ENCODE results near the gene DNAJB8.

DNAJB8 gene

DNA sequence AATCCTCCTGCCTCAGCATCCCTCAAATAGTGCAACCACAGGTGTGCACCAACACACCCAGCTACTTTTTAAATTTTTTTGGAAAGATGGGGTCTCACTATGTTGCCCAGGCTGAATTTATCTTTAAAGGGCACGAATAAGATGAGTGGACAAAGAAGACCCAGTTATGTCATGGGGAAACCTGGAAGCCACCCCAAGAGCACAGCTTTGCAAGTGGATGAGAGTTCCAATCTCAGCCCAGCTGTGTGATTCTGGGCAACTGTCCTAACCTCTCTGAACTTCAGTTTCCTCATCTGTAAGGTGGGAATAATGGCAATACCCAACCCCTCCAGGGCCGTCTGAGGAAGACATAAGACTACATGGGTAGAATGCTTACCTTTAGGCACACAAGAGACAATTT is 32.2 kb downstream of the DNAJB8 start:
- no peaks in the 10 kb centered on the region for H3K36me3 ChIP-seq (ENCODE audit: insufficient read depth, low read length)
- TF ChIP-seq EZH2 (IDR thresholded peaks at IDR 0.05) (no peak), POLR2AphosphoS5 (IDR thresholded peaks at IDR 0.05; ENCODE audit: borderline replicate concordance, low read depth, low read length) (no peak), FOXP2 (optimal IDR thresholded peaks at IDR 0.05; ENCODE audit: control extremely low read depth, extremely low read length, insufficient read depth) (no peak)
- H3K27ac ChIP-seq = no peak overlapping the region
- no peaks in the 10 kb centered on the region for H3K9me3 ChIP-seq (ENCODE audit: low read depth, low read length)
- no peak for DNase-seq (ENCODE audit: low read depth, low spot score)
- no peak overlapping the region for H3K4me3 ChIP-seq
- no peak overlapping the region for H3K9ac ChIP-seq (ENCODE audit: insufficient read length)

DNA sequence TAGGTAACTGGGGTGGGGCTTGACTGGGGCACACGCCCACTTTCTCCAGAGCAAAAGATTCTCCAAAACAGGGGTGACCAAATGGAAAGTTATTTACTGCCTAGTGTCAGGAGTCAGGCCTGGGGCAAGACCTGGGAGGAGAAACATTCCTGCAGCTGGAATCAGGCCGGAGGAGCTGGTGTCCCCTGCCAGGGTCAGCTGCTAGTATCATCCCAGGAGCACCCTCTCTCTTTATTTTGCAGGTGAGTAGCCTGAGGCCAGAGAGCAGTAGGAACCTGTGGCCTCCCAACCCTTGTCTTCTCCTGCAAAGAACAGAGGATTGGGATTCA is 32.9 kb downstream of the DNAJB8 start:
- TF ChIP-seq EZH2 (IDR thresholded peaks at IDR 0.05) (no peak), POLR2AphosphoS5 (IDR thresholded peaks at IDR 0.05; ENCODE audit: borderline replicate concordance, low read depth, low read length) (no peak), FOXP2 (optimal IDR thresholded peaks at IDR 0.05; ENCODE audit: control extremely low read depth, extremely low read length, insufficient read depth) (no peak)

DNA sequence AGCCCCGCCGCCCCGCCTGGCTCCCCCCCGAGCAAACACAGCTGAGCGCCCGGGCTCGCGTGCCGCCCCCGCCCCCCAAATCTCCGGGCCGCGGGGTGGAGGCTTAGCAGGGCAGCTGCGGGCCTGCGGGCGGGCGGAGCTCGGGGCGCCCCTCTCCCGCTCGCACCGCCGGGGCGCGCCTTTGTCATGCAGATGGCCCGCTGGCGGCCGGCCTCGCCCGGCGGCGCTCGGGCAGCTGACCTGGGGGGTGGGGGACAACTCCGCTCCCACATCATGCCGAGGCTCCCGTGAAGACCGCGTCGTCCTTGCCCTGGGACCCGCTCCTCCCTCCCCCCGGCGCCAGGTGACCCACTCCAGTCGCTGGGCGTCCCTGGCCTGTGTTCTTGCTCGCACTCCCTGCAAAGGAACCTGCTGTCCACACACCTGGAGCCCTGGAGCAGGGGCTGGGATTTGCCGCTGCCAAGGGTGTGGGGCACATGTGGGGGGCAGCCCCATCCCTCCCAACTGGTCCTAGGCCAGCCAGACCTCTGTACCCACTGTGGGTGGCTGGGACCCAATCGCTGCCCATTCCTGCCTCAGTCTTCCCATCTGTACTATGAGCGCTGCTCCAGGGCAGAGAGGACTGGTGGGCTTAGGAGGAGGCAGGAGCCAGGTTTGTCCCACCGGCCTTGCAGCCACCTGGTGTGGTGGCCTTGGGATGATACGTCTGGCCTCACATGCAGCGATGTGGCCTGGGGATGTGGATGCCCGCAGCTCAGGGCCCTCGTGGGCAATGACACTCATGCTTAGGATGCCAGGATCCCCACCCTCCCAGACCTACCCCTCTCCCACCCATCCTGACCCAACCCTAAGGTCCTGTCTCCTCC is 33.5 kb downstream of the DNAJB8 start:
- H3K9ac ChIP-seq (ENCODE audit: insufficient read length) = no peak overlapping the region
- no peak overlapping the region for H3K4me3 ChIP-seq
- no peak for DNase-seq (ENCODE audit: low read depth, low spot score)
- no peak for TF ChIP-seq POLR2AphosphoS5 (IDR thresholded peaks at IDR 0.05; ENCODE audit: borderline replicate concordance, low read depth, low read length)
- TF ChIP-seq EZH2 (IDR thresholded peaks at IDR 0.05) = no peak
- no peak for TF ChIP-seq FOXP2 (optimal IDR thresholded peaks at IDR 0.05; ENCODE audit: control extremely low read depth, extremely low read length, insufficient read depth)
- H3K36me3 ChIP-seq (ENCODE audit: insufficient read depth, low read length) = no peaks in the 10 kb centered on the region
- no peak overlapping the region for H3K27ac ChIP-seq
- no peaks in the 10 kb centered on the region for H3K9me3 ChIP-seq (ENCODE audit: low read depth, low read length)

More for the DNA sequence above, 32.9 kb downstream of the DNAJB8 start:
- Histone ChIP-seq H3K9ac (ENCODE audit: insufficient read length) (no peak overlapping the region), H3K9me3 (ENCODE audit: low read depth, low read length) (no peaks in the 10 kb centered on the region), H3K36me3 (ENCODE audit: insufficient read depth, low read length) (no peaks in the 10 kb centered on the region), H3K4me3 (no peak overlapping the region), H3K27ac (no peak overlapping the region)
- DNase-seq (ENCODE audit: low read depth, low spot score) = no peak

DNA sequence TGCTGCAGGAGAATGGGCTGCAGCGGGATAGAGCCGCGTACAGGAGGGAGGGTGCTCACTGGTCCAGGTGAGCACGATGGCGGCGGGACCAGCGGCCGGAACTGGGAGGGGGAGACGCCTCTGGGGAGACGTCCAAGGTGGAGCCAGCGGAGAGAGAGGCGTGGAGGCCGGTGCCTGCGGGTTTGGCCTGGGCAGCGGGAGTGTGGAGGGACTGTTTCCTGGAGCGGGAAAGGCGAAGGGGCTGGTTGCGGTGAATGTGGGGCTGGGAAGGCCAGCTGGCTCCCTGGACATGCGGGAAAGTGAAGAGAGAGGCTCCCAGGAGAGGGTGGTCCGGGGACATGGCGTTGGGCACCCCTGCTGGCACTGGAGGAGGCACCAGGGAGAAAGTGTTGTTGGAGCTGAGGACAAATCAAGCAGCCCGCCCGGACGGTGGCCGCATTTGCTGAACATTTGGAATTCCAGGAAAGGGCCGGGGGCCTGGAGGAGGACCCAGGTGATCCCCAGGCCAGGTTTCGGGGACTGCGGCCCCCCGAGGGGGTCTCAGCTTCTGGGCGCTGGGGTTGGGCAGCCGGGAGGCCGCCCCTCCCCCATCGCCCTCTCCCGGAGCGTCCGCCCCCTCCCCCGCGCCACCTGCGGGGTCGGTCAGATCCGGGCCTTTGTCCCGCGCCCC is 34.3 kb downstream of the DNAJB8 start:
- Histone ChIP-seq H3K36me3 (ENCODE audit: insufficient read depth, low read length) (no peaks in the 10 kb centered on the region), H3K27ac (no peak overlapping the region), H3K4me3 (no peak overlapping the region), H3K9me3 (ENCODE audit: low read depth, low read length) (no peaks in the 10 kb centered on the region), H3K9ac (ENCODE audit: insufficient read length) (no peak overlapping the region)
- DNase-seq (ENCODE audit: low read depth, low spot score) = no peak
- TF ChIP-seq EZH2 (IDR thresholded peaks at IDR 0.05) (no peak), FOXP2 (optimal IDR thresholded peaks at IDR 0.05; ENCODE audit: control extremely low read depth, extremely low read length, insufficient read depth) (no peak), POLR2AphosphoS5 (IDR thresholded peaks at IDR 0.05; ENCODE audit: borderline replicate concordance, low read depth, low read length) (no peak)

DNA sequence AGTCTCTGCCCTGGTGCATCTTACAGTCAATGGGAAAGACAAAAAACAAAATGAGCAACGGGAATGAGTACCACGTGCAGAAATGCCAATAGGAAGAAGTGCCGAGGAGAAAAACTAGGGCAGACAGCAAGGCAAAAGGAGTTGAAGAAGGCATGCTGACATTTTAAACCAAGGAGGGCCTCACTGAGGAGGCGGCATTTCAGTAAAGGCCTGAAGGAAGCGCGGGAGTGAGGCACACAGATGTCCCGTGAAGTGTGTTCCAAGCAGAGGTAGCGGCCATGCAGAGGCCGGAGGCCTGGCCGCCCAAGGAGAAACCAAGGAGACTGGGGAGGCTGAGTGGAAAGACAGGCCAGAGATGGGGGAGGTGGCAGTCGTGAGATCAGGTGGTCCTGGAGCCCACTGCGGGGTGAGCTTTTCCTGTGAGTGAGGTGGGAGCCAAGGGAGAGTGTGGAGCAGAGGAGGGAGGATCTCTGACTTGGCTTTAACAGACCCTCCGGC is 34.8 kb downstream of the DNAJB8 start:
- no peak overlapping the region for H3K4me3 ChIP-seq
- no peak overlapping the region for H3K9ac ChIP-seq (ENCODE audit: insufficient read length)
- H3K36me3 ChIP-seq (ENCODE audit: insufficient read depth, low read length) = no peaks in the 10 kb centered on the region

DNA sequence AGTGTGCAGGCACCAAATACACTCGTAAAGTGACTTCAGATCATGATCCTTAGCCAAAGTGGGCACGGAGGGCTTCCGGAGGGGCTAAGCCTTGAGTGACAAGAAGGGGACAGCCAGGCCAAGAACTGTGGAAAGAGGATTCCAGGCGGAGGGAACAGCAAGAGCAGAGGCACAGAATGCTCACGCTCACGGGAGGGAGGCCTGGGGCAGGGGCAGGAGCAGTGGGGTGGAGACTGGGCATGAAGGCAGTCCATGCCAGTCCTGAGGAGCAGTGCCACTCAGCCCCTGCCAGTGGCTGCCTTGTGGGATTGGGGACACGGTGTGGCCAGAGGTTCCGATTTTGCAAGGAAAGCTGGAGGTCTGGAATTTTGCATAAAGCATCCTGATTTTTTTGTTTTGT is 36.0 kb downstream of the DNAJB8 start:
- no peak for DNase-seq (ENCODE audit: low read depth, low spot score)
- Histone ChIP-seq H3K9ac (ENCODE audit: insufficient read length) (no peak overlapping the region), H3K36me3 (ENCODE audit: insufficient read depth, low read length) (no peaks in the 10 kb centered on the region), H3K4me3 (no peak overlapping the region), H3K9me3 (ENCODE audit: low read depth, low read length) (no peaks in the 10 kb centered on the region), H3K27ac (no peak overlapping the region)
- no peak for TF ChIP-seq FOXP2 (optimal IDR thresholded peaks at IDR 0.05; ENCODE audit: control extremely low read depth, extremely low read length, insufficient read depth)
- no peak for TF ChIP-seq POLR2AphosphoS5 (IDR thresholded peaks at IDR 0.05; ENCODE audit: borderline replicate concordance, low read depth, low read length)
- no peak for TF ChIP-seq EZH2 (IDR thresholded peaks at IDR 0.05)

More for the DNA sequence above, 34.8 kb downstream of the DNAJB8 start:
- H3K9me3 ChIP-seq (ENCODE audit: low read depth, low read length) = no peaks in the 10 kb centered on the region
- H3K27ac ChIP-seq = no peak overlapping the region
- TF ChIP-seq FOXP2 (optimal IDR thresholded peaks at IDR 0.05; ENCODE audit: control extremely low read depth, extremely low read length, insufficient read depth) (no peak), EZH2 (IDR thresholded peaks at IDR 0.05) (no peak), POLR2AphosphoS5 (IDR thresholded peaks at IDR 0.05; ENCODE audit: borderline replicate concordance, low read depth, low read length) (no peak)
- DNase-seq (ENCODE audit: low read depth, low spot score) = no peak

DNA sequence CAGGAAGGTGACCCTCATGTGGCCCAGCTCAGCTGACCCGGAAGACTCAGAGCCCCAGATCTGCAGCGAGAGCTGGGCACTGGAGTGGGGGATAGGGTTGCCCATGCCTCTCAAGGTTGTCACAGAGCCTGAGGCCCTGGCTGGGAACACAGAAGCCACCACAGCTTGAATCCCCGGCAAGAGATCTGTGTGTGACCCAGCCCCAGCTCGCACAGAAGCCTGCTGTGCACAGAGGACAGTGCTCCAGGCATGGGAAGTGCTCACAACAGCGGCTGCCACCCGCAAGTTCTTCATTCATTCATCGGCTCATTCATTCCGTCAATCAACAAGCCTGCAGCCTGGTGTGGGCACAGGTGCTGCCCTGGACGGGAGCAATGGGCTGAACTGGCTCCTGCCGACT is 36.4 kb downstream of the DNAJB8 start:
- H3K36me3 ChIP-seq (ENCODE audit: insufficient read depth, low read length) = no peaks in the 10 kb centered on the region
- H3K27ac ChIP-seq = no peak overlapping the region
- no peak for DNase-seq (ENCODE audit: low read depth, low spot score)
- H3K9ac ChIP-seq (ENCODE audit: insufficient read length) = no peak overlapping the region
- TF ChIP-seq EZH2 (IDR thresholded peaks at IDR 0.05) (no peak), FOXP2 (optimal IDR thresholded peaks at IDR 0.05; ENCODE audit: control extremely low read depth, extremely low read length, insufficient read depth) (no peak), POLR2AphosphoS5 (IDR thresholded peaks at IDR 0.05; ENCODE audit: borderline replicate concordance, low read depth, low read length) (no peak)
- H3K4me3 ChIP-seq = no peak overlapping the region
- H3K9me3 ChIP-seq (ENCODE audit: low read depth, low read length) = no peaks in the 10 kb centered on the region

DNA sequence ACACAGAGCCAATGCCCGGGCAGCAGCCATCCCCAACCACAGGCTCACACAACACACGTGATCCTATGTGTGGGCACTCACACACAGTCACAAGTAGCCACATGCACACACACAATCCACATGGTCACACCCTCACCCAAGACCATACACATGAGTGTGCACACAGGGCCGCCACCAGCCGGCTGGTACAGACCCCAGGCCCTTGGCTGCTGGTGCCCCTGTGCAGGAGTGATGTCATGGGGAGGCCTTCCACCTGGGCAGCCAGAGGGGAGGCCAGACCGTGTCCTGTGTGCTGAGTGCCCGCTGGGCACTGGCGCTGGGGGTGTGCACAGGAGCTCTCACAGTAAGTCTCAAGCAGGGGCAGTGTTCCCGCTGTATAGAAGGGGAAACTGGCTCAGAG is 36.9 kb downstream of the DNAJB8 start:
- H3K9me3 ChIP-seq (ENCODE audit: low read depth, low read length) = no peaks in the 10 kb centered on the region
- DNase-seq (ENCODE audit: low read depth, low spot score) = no peak
- H3K36me3 ChIP-seq (ENCODE audit: insufficient read depth, low read length) = no peaks in the 10 kb centered on the region
- H3K9ac ChIP-seq (ENCODE audit: insufficient read length) = no peak overlapping the region
- TF ChIP-seq FOXP2 (optimal IDR thresholded peaks at IDR 0.05; ENCODE audit: control extremely low read depth, extremely low read length, insufficient read depth) (no peak), POLR2AphosphoS5 (IDR thresholded peaks at IDR 0.05; ENCODE audit: borderline replicate concordance, low read depth, low read length) (no peak), EZH2 (IDR thresholded peaks at IDR 0.05) (no peak)
- no peak overlapping the region for H3K4me3 ChIP-seq
- H3K27ac ChIP-seq = no peak overlapping the region
